ENCODE results near the gene FZD4. TPM values are rescaled to one million over a fixed set of nuclear protein-coding genes. Genes with fewer than 3 reads are reported as not detected.

Gene FZD4
- total and polyA plus RNA-seq, 10 of the 15 experiments (the other 5 are each of a cell fraction or from before 2014, with no cell fraction given) = under 0.01 to 0.13 (median 0.01) TPM; not detected in 6

- TF ChIP-seq USF2 (IDR thresholded peaks at IDR 0.05; ENCODE audit: borderline replicate concordance, low read depth, low read length) = no peak
- TF ChIP-seq SKIL (IDR thresholded peaks at IDR 0.05; ENCODE audit: low read depth, poor library complexity, severe bottlenecking) = no peak
- no peak for TF ChIP-seq SIX5 (IDR thresholded peaks at IDR 0.05; ENCODE audit: low read depth, low read length, severe bottlenecking)
- TF ChIP-seq YY1 (IDR thresholded peaks at IDR 0.05; ENCODE audit: low read depth, low read length) = no peak
- TF ChIP-seq ZZZ3 (IDR thresholded peaks at IDR 0.05; ENCODE audit: control insufficient read depth, insufficient read length, low read depth) = no peak
- no peak for TF ChIP-seq ZBTB33 (IDR thresholded peaks at IDR 0.05)
- no peak for TF ChIP-seq GATAD2B (conservative IDR thresholded peaks at IDR 0.05; ENCODE audit: low read depth)
- no peak for TF ChIP-seq PML (IDR thresholded peaks at IDR 0.05; ENCODE audit: low read length)
- no peak for TF ChIP-seq STAT3 (IDR thresholded peaks at IDR 0.05; ENCODE audit: low read depth, low read length)
- TF ChIP-seq FOXM1 (IDR thresholded peaks at IDR 0.05; ENCODE audit: low read depth, low read length) = no peak
- no peak for TF ChIP-seq RELB (IDR thresholded peaks at IDR 0.05; ENCODE audit: low read depth)
- TF ChIP-seq YBX1 (IDR thresholded peaks at IDR 0.05) = no peak
- TF ChIP-seq HSF1 (IDR thresholded peaks at IDR 0.05; ENCODE audit: low read depth, low read length) = no peak
- no peak for TF ChIP-seq SMAD1 (IDR thresholded peaks at IDR 0.05; ENCODE audit: low read depth, partially characterized antibody)
These were observed 56.5 kb downstream of the FZD4 start (continued) for GRCh38 chr11:86898689-86899088.

Measured in GM12878 (cell line).